Activated T-cell treated with anti-CD3 and anti-CD28 coated beads, Interleukin-2, amount 50 U/mL, for 72 hours (primary cell): ENCODE data around the gene TERT. TPM values are rescaled to one million over a fixed set of nuclear protein-coding genes. Genes with fewer than 3 reads are reported as not detected.
"Not testable (repeated sequence)": the region's sequence is repeated elsewhere in the genome, so short reads cannot be mapped to it uniquely, and the experiment has no call there.

Experiments
- ATAC-seq, 2 donors: fragments of 150-1000 bp; cut with Tn5 transposase; replicated peaks in 1 of 2; 2 replicates each; pipeline ENCODE4 v1.10.0; 2021; ENCODE audit warnings: moderate library complexity in 2 of 2, mild to moderate bottlenecking in 1 of 2
- DNase-seq, 2 donors: peaks; one replicate each; pipeline ENCODE4 v3.0.0; 2021 to 2022; ENCODE audit warnings: mixed read lengths in 1 of 2
- H3K27ac Mint-ChIP-seq: one replicate; pipeline ENCODE4 v1.8.0; 2022; ENCODE audit warnings: mild to moderate bottlenecking, moderate library complexity, mixed read lengths
- H3K27me3 Mint-ChIP-seq: one replicate; pipeline ENCODE4 v1.8.0; 2022; ENCODE audit warnings: low read depth, mixed read lengths
- H3K36me3 Mint-ChIP-seq, 2 donors: one replicate each; pipeline ENCODE4 v1.8.0; 2022; ENCODE audit warnings: mixed read lengths in 2 of 2, mild to moderate bottlenecking in 1 of 2; ENCODE audit not compliant: insufficient read depth in 2 of 2
- H3K4me1 Mint-ChIP-seq: one replicate; pipeline ENCODE4 v1.8.0; 2022; ENCODE audit warnings: low read depth, mixed read lengths
- H3K4me3 Mint-ChIP-seq, 2 donors: one replicate each; pipeline ENCODE4 v1.8.0; 2022; ENCODE audit warnings: mild to moderate bottlenecking in 2 of 2, mixed read lengths in 2 of 2, moderate library complexity in 2 of 2
- H3K9me3 Mint-ChIP-seq, 2 donors: one replicate each; pipeline ENCODE4 v1.8.0; 2022; ENCODE audit warnings: mixed read lengths in 2 of 2
- total RNA-seq, 2 donors: library from RNA; stranded (reverse); gene quantifications; one replicate each; pipeline ENCODE4 v1.2.3, GENCODE V29; 2022

The TERT gene
- total RNA-seq, 2 donors from 2014 or later, result 2.5 to 5.1 TPM

GRCh38 chr5:1230551-1230950, 64.3 kb downstream of the TERT start:
- ATAC-seq, result no peak

GRCh38 chr5:1229822-1230221, 65.0 kb downstream of the TERT start:
- Mint-ChIP-seq H3K27ac (no peak overlapping the region), H3K4me3 (no peak overlapping the region), H3K27me3 (peaks cover 29% of the 10 kb centered on the region), H3K4me1 (no peaks in the 10 kb centered on the region), H3K9me3 (no peaks in the 10 kb centered on the region), H3K36me3 (no peaks in the 10 kb centered on the region)
- no peak for ATAC-seq
- no peak for DNase-seq

More at GRCh38 chr5:1230551-1230950, 64.3 kb downstream of the TERT start:
- Mint-ChIP-seq H3K27ac (no peak overlapping the region), H3K9me3 (peaks cover 0 to 1% of the 10 kb centered on the region in 2 donors), H3K36me3 (no peaks in the 10 kb centered on the region), H3K4me1 (no peaks in the 10 kb centered on the region), H3K4me3 (no peak overlapping the region), H3K27me3 (peaks cover 29% of the 10 kb centered on the region)
- DNase-seq, result no peak

GRCh38 chr5:1229023-1229422, 65.8 kb downstream of the TERT start:
- ATAC-seq, H3K36me3 Mint-ChIP-seq, H3K4me1 Mint-ChIP-seq, H3K27ac Mint-ChIP-seq, H3K4me3 Mint-ChIP-seq, H3K9me3 Mint-ChIP-seq, DNase-seq: not testable (repeated sequence)
- H3K27me3 Mint-ChIP-seq, result peaks cover 29% of the 10 kb centered on the region

- DNase-seq (no peak), ATAC-seq (no peak)
- Mint-ChIP-seq H3K4me3 (no peak overlapping the region), H3K27me3 (peaks cover 29% of the 10 kb centered on the region), H3K4me1 (no peaks in the 10 kb centered on the region), H3K27ac (no peak overlapping the region), H3K36me3 (no peaks in the 10 kb centered on the region), H3K9me3 (no peaks in the 10 kb centered on the region)
Observed at GRCh38 chr5:1228120-1228519, 66.7 kb downstream of the TERT start.

GRCh38 chr5:1227667-1228066, 67.2 kb downstream of the TERT start:
- no peak for ATAC-seq
- Mint-ChIP-seq H3K4me3 (no peak overlapping the region), H3K9me3 (no peaks in the 10 kb centered on the region), H3K27me3 (peaks cover 29% of the 10 kb centered on the region), H3K27ac (no peak overlapping the region), H3K36me3 (no peaks in the 10 kb centered on the region), H3K4me1 (no peaks in the 10 kb centered on the region)
- no peak for DNase-seq

- Mint-ChIP-seq H3K9me3 (no peaks in the 10 kb centered on the region), H3K36me3 (no peaks in the 10 kb centered on the region), H3K4me1 (no peaks in the 10 kb centered on the region), H3K27ac (no peak overlapping the region), H3K4me3 (no peak overlapping the region), H3K27me3 (peaks cover 29% of the 10 kb centered on the region)
- no peak for DNase-seq
- no peak for ATAC-seq
Observed at GRCh38 chr5:1226839-1227581, 67.9 kb downstream of the TERT start.

GRCh38 chr5:1226231-1226630, 68.6 kb downstream of the TERT start:
- Mint-ChIP-seq H3K9me3 (no peaks in the 10 kb centered on the region), H3K4me3 (no peak overlapping the region), H3K27ac (no peak overlapping the region), H3K36me3 (no peaks in the 10 kb centered on the region), H3K27me3 (peaks cover 29% of the 10 kb centered on the region), H3K4me1 (no peaks in the 10 kb centered on the region)
- ATAC-seq (no peak), DNase-seq (no peak)

- H3K4me3 Mint-ChIP-seq, result no peak within 1 kb of the TSS
- no peak within 1 kb of the TSS for H3K27ac Mint-ChIP-seq
- H3K27me3 Mint-ChIP-seq, result peaks cover 25% of the 10 kb centered on the region
- ATAC-seq (no peak), DNase-seq (no peak)
- H3K36me3 Mint-ChIP-seq, result no peaks in the 10 kb centered on the region
- no peaks in the 10 kb centered on the region for H3K9me3 Mint-ChIP-seq
- H3K4me1 Mint-ChIP-seq, result no peaks in the 10 kb centered on the region
Observed at GRCh38 chr5:1225081-1225480, 69.8 kb downstream of the TERT start, which contains the start of gene SLC6A18. TSS of gene SLC6A18 (plus strand) at chr5:1225381. CDS start at chr5:1225478, 97 bp downstream.

GRCh38 chr5:1224631-1225030, 70.2 kb downstream of the TERT start:
- Mint-ChIP-seq H3K27me3 (peaks cover 25% of the 10 kb centered on the region), H3K27ac (no peak overlapping the region), H3K4me3 (no peak overlapping the region), H3K36me3 (no peaks in the 10 kb centered on the region), H3K4me1 (no peaks in the 10 kb centered on the region), H3K9me3 (no peaks in the 10 kb centered on the region)
- DNase-seq (no peak), ATAC-seq (no peak)

GRCh38 chr5:1223278-1223670, 71.6 kb downstream of the TERT start:
- no peaks in the 10 kb centered on the region for H3K36me3 Mint-ChIP-seq

GRCh38 chr5:1222621-1223277, 72.1 kb downstream of the TERT start:
- no peak for DNase-seq
- no peak for ATAC-seq
- Mint-ChIP-seq H3K27me3 (peaks cover 6% of the 10 kb centered on the region), H3K4me3 (no peak overlapping the region), H3K36me3 (no peaks in the 10 kb centered on the region), H3K27ac (no peak overlapping the region), H3K9me3 (no peaks in the 10 kb centered on the region), H3K4me1 (no peaks in the 10 kb centered on the region)

More at GRCh38 chr5:1223278-1223670, 71.6 kb downstream of the TERT start:
- Mint-ChIP-seq H3K4me1 (no peaks in the 10 kb centered on the region), H3K27ac (no peak overlapping the region), H3K27me3 (peaks cover 11% of the 10 kb centered on the region), H3K4me3 (no peak overlapping the region), H3K9me3 (no peaks in the 10 kb centered on the region)
- no peak for DNase-seq
- ATAC-seq, result no peak

- ATAC-seq, result no peak
Observed at GRCh38 chr5:1222147-1222546, 72.7 kb downstream of the TERT start.

GRCh38 chr5:1221721-1222120, 73.1 kb downstream of the TERT start:
- DNase-seq (no peak), ATAC-seq (no peak)
- H3K4me1 Mint-ChIP-seq, result no peaks in the 10 kb centered on the region
- no peaks in the 10 kb centered on the region for H3K27me3 Mint-ChIP-seq
- no peak overlapping the region for H3K27ac Mint-ChIP-seq
- no peak overlapping the region for H3K4me3 Mint-ChIP-seq
- H3K36me3 Mint-ChIP-seq, result no peaks in the 10 kb centered on the region
- no peaks in the 10 kb centered on the region for H3K9me3 Mint-ChIP-seq

More at GRCh38 chr5:1222147-1222546, 72.7 kb downstream of the TERT start:
- H3K36me3 Mint-ChIP-seq, result no peaks in the 10 kb centered on the region
- peaks cover 2% of the 10 kb centered on the region for H3K27me3 Mint-ChIP-seq
- no peak overlapping the region for H3K4me3 Mint-ChIP-seq
- no peak for DNase-seq
- no peaks in the 10 kb centered on the region for H3K9me3 Mint-ChIP-seq
- no peaks in the 10 kb centered on the region for H3K4me1 Mint-ChIP-seq
- no peak overlapping the region for H3K27ac Mint-ChIP-seq
